GM18498 (cell line): ENCODE results near the gene GALNTL6.
"Not testable (repeated sequence)": the region's sequence is repeated elsewhere in the genome, so short reads cannot be mapped to it uniquely, and the experiment has no call there.

Source experiments
- ATAC-seq: cut with Tn5 transposase; IDR thresholded peaks from one replicate; pipeline ENCODE4 v1.9.1; 2021; ENCODE audit warnings: mild to moderate bottlenecking, moderate library complexity; ENCODE audit not compliant: unreplicated experiment

GALNTL6 gene

GRCh38 chr4:172356016-172356415, 542.8 kb downstream of the GALNTL6 start:
- ATAC-seq = no peak

GRCh38 chr4:172357006-172357540, 543.9 kb downstream of the GALNTL6 start:
- ATAC-seq = no peak

DNA sequence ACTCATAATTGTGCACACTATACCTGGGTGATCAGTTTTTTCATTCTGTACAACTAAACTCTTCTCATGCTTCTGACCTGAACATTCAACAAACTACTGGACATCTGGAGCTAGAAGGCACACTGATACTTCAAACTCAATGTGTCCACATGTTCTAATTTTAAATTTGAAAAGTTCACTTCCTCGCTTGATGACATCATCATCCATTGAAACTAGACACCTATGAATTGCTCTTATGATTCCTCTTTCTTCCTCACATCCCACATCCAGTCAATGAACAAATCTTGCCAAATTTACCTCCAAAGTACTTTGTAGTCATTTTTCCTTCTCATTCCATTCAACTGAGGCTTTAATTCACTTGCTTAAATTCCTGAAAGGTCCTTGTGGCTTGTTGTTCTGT, 549.4 kb downstream of the GALNTL6 start:
- ATAC-seq = no peak

DNA sequence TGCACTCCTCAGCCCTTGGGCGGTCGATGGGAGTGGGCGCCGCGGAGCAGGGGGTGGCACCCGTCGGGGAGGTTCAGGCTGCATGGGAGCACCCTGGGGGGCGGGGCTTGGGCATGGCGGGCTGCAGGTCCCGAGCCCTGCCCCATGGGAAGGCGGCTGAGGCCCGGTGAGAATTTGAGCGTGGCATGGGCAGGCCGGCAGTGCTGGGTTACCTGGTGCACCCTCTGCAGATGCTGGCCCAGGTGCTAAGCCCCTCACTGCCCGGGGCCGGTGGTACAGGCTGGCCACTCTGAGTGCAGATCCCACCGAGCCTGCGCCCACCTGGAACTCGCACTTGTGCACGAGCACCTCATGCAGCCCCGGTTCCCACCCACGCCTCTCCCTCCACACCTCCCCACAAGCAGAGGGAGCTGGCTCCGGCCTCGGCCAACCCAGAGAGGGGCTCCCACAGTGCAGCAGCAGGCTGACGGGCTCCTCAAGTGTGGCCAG, 556.3 kb downstream of the GALNTL6 start:
- no peak for ATAC-seq

GRCh38 chr4:172377486-172378140, 564.4 kb downstream of the GALNTL6 start:
- ATAC-seq = no peak

DNA sequence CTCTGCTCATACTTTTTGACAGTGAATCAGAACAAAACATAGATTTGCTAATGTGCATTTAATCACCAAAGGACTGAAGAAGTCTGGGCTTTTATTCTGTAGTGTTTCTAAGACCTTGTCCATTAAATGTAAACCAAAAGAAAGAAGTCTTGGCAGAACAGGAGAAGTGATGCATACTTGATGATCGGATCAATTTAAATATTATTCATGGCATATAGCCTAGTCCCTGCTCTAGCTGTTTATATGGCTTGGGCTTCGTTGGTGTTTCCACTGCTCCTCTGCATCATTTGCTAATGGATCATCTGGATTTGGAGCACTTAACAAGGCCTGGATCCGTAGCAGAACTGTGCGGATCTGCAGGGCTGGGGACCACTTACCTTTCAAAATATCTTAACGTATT, 566.6 kb downstream of the GALNTL6 start:
- no peak for ATAC-seq

GRCh38 chr4:172390331-172390730, 577.1 kb downstream of the GALNTL6 start:
- ATAC-seq = no peak

GRCh38 chr4:172392741-172393140, 579.5 kb downstream of the GALNTL6 start:
- no peak for ATAC-seq

DNA sequence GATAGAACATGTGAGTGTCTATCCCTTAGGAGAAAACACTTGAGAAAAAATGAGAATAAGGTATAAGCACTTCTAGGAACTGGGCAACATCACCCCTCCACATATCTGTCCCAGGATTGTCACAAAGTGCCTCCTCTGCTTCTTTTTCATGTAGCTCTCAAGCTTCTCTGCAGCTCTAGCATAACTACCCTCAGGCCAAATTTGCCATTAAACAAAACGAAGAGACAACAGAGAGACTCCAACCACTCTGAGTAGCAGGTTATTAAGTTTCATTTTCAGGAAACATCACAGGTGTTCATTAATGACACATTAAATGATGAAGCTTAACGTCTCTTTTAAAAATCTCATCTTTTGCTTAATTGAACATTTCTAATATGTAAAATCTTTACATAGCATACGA, 580.0 kb downstream of the GALNTL6 start:
- ATAC-seq = no peak

- ATAC-seq = no peak
Observed at GRCh38 chr4:172404676-172405075, 591.5 kb downstream of the GALNTL6 start.

- no peak for ATAC-seq
Observed at GRCh38 chr4:172410363-172410762, 597.2 kb downstream of the GALNTL6 start.

GRCh38 chr4:172411149-172411548, 597.9 kb downstream of the GALNTL6 start:
- no peak for ATAC-seq

- no peak for ATAC-seq
Observed at GRCh38 chr4:172412851-172413580, 599.8 kb downstream of the GALNTL6 start.

DNA sequence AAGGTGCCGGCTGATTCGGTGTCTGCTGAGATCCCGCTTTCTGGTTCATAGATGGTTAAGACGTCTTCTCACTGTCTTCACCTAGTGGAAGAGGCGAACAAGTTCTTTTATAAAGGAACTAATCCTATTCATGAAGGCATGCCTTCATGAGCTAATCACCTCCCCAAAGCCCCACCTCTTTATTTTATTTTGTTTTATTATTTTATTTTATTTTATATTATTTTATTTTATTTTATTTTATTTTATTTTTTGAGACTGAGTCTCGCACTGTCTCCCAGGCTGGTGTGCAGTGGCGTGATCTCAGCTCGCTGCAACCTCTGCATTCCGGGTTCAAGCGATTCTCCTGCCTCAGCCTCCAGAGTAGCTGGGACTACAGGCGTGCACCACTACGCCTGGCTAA, 615.8 kb downstream of the GALNTL6 start:
- not testable (repeated sequence) for ATAC-seq

GRCh38 chr4:172480471-172480870, 667.3 kb downstream of the GALNTL6 start:
- no peak for ATAC-seq

GRCh38 chr4:172481802-172482508, 668.8 kb downstream of the GALNTL6 start:
- ATAC-seq = no peak

DNA sequence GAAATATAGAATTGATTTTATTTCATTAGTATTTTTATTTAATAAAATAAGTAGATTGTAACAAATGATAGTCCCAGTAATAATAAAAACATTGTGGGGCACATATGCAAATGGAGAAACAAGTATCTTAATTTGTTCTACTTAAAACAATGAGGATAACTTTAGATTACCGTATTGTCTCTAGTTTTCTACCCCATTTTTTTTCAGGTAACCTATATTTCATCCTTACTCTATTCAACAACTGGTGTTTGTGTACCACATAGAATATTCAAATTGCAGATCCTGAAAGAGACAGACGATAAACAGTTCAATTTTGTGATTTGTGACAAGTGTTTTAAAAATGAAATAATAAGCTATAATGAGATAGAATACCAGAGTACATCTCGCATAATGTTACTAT, 671.8 kb downstream of the GALNTL6 start:
- no peak for ATAC-seq

GRCh38 chr4:172486531-172486930, 673.3 kb downstream of the GALNTL6 start:
- no peak for ATAC-seq

- no peak for ATAC-seq
Observed at GRCh38 chr4:172489861-172490260, 676.7 kb downstream of the GALNTL6 start.

DNA sequence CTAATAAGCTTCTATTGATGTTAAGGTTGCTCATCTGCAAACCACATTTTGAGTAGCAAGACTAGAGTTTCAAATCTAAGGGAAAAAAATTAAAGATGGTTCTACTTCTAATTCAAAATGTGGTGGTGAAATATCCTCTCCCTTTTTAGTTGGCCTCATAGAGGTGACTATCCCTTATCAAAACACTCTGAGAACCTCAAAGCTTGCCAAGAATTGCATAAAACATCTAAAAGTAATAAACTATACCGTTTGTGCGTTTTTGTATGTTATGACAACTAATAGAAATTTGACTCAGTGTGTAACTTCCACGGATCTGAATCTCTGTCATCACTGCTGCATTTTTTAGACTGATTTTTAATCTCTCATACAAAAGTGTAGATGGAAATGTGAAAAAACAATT, 682.6 kb downstream of the GALNTL6 start:
- no peak for ATAC-seq

GRCh38 chr4:172497321-172497720, 684.1 kb downstream of the GALNTL6 start:
- ATAC-seq = no peak

DNA sequence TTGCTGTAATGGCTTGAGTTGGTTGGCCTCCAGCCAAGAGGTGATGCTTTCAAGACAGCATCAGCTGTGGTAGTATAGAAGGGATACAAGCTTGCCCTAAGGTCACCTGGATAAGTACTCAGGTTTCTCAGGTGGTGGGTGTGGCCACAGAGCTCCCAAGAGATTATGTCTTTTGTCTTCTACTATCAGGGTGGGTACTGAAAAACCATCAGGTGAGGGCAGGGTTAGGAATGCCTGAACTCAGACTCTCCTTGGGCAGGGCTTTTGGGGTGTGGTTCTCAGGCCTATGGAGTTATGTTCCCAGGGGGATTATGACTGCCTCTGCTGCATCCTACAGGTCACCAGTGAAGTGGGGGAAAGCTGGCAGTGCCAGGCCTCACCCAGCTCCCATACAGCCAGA, 700.8 kb downstream of the GALNTL6 start:
- no peak for ATAC-seq
